ENCODE data around the gene CYB5R2.

- TF ChIP-seq MYC (IDR thresholded peaks at IDR 0.05; ENCODE audit: borderline replicate concordance, low read length) (no peak), PBX3 (IDR thresholded peaks at IDR 0.05) (no peak), CTCF (IDR thresholded peaks at IDR 0.05) (no peak), POLR2AphosphoS2 (conservative IDR thresholded peaks at IDR 0.05; ENCODE audit: low read length) (no peak), REST (IDR thresholded peaks at IDR 0.05) (no peak), CEBPB (IDR thresholded peaks at IDR 0.05) (no peak), USF2 (IDR thresholded peaks at IDR 0.05) (no peak), POLR2A (IDR thresholded peaks at IDR 0.05; ENCODE audit: low read length) (no peak)
Measured at GRCh38 chr11:7670641-7671040, 2.7 kb downstream of the CYB5R2 start.

Data from A549 (cell line).